Fibroblast of the conjunctiva (primary cell): ENCODE results near the gene FMN1.

Experiments
- DNase-seq: peaks from one replicate; pipeline ENCODE4 v3.0.0-alpha.2; 2010; ENCODE audit warnings: low read depth

FMN1 gene

DNA sequence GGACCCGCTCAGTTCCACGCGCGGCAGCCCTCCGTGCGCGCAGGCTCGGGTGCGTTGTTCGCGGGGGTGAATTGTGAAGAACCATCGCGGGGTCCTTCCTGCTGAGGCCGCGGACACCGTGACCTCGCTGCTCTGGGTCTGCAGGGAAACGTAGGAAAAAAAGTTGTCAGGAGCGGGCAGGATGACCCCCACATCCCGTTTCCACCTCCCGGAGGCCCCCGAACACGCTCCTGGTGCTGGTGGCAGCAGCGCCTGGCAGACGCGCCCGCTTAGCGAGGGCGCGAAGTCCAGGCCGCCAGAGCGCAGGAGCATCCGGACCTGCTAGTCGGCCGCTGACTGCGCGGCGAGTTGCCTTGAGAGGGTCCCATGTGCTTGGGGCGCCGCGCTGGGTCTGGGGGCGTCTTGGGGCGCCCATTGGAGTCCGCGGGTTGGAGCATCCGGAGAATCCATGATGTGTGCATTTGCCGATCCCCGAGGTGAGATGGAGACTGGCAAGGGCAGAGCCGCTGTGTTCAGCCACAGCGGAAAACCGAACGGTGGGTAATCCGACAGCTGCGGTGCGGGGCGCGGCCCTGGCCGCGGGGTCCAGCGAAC lies 476.2 kb downstream of the FMN1 start:
- no peak for DNase-seq

DNA sequence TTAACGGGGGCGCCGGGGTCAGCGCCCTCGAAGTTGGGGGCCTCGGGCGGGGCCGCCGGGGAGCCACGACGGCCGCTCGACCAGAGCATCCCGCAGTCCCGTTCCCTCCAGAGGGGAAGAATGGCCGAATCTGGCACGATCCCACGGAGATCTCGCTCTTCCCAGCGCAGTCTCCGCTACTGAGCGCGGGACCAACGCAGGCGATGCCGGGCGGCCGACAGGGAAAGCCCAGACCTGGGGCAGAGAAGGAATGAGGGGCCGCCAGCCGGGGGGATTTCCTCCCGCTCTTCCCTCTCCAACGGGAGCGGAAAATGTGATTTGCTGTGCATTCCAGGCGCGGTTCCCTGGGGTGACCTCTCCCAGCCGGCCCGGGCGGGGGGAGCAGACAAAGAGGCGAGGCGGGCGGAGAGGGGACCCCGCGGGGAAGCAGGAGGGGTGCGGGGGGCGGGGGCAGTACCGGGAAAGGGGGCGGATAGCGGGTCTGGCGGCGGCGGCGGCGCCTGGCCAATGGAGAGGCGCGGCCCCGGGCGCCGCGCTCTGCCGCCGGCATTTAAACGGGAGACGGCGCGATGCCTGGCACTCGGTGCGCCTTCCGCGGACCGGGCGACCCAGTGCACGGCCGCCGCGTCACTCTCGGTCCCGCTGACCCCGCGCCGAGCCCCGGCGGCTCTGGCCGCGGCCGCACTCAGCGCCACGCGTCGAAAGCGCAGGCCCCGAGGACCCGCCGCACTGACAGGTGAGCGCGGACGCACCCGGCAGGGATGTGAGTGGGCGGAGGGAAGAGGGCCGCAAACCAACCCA lies 476.9 kb downstream of the FMN1 start, which contains the start of gene GREM1:
TSS of gene GREM1 (plus strand) at position 579 of the 801 bp plus-strand sequence. CDS start 12,687 bp downstream, outside the sequence.
- no peak for DNase-seq

DNA sequence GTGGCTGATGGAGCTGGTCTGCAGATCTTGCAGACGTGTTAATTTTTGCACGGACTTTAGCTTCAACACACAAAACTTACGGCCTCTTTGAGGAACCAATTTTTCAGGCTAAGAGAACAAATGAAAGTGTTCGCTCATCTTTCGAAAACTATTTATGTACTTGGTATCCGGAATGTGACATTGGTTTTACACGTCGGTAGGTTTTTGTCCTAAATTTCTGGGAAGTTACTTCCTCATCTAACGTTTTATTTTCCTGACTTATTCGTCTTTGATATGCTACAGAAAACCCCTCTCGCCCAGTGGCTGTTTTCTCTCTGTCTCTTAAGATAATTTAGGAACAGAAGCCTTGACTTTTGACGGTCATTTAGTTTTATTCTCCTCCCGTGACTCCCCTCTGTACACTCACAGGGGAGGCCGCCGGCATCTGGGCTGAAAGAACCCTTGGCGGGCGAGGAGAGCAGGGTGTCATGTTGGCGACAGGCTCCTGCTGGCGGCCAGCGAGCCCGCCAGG lies 477.5 kb downstream of the FMN1 start:
- DNase-seq: no peak

DNA sequence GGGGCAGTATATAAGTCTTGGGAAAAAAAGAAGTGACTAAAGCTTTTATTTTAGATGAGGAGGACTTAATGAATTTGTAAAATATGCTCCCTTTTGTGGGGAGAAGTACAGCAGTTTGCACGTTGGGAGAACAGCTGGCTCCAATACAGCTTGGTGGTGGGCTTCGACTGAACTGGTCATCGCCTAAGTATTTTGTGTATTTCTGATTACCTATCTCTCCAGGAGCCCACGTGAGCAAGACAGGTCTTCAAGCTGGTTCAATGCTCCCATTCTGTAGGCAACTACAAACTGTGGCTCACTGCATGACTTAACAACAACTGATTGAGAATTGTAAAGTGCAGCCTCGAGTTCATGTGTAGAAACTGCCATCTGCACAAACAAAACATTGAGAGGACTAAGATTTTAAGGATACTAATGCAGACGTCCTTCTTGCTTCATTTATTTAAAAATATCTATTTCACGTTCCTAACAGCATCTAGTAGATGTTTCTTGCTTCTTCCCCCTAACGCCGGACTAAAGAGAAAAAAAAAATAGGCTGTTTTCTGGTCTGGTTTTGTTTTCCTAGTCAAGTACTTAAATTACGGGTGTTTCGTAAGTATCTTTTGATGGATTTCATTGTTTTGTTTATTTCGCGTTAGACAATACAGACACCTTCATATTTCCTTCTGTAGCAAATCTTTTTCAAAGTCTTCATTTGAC lies 478.1 kb downstream of the FMN1 start:
- no peak for DNase-seq
